GM12875 (cell line): Measurements from ENCODE around the gene RNF144A.

Source experiments
- H3K4me3 ChIP-seq: one replicate; pipeline ENCODE4 v1.5.1; 2011; ENCODE audit warnings: low read depth, low read length, control low read depth
- CTCF ChIP-seq: IDR thresholded peaks from 2 replicates; pipeline ENCODE4 v1.5.1; 2011; ENCODE audit warnings: low read depth, mild to moderate bottlenecking, control low read depth, inconsistent platforms, low read length, moderate library complexity, borderline replicate concordance; ENCODE audit not compliant: insufficient read depth

The RNF144A gene

GRCh38 chr2:6928452-6928851 is 11.2 kb downstream of the RNF144A start:
- H3K4me3 ChIP-seq, result no peak overlapping the region
- no peak for TF ChIP-seq CTCF

GRCh38 chr2:6929196-6929819 is 12.1 kb downstream of the RNF144A start:
- TF ChIP-seq CTCF, result no peak
- no peak overlapping the region for H3K4me3 ChIP-seq

GRCh38 chr2:6930923-6931647 is 13.9 kb downstream of the RNF144A start:
- TF ChIP-seq CTCF, result no peak
- no peak overlapping the region for H3K4me3 ChIP-seq

- no peak overlapping the region for H3K4me3 ChIP-seq
- TF ChIP-seq CTCF, result no peak
Observed at GRCh38 chr2:6931753-6932152, 14.5 kb downstream of the RNF144A start.

GRCh38 chr2:6932206-6932605 is 15.0 kb downstream of the RNF144A start:
- TF ChIP-seq CTCF, result no peak
- H3K4me3 ChIP-seq, result no peak overlapping the region

GRCh38 chr2:6932828-6933227 is 15.6 kb downstream of the RNF144A start:
- no peak overlapping the region for H3K4me3 ChIP-seq
- no peak for TF ChIP-seq CTCF

GRCh38 chr2:6933911-6934310 is 16.7 kb downstream of the RNF144A start:
- no peak overlapping the region for H3K4me3 ChIP-seq
- TF ChIP-seq CTCF, result no peak
